Hepatocyte (in vitro differentiated cells): ENCODE measurements around the gene STAT5B. TPM values are rescaled to one million over a fixed set of nuclear protein-coding genes. Genes with fewer than 3 reads are reported as not detected.

Experiments used
- DNase-seq: peaks from one replicate; pipeline ENCODE4 v3.0.0-alpha.2; 2016; ENCODE audit warnings: low spot score
- H2AFZ ChIP-seq: fragments of 200-600 bp; sonication (generic); 2 replicates; pipeline ENCODE4 v1.6.0; 2016; ENCODE audit warnings: antibody characterized with exemption, mild to moderate bottlenecking
- H3K27ac ChIP-seq: fragments of 200-600 bp; sonication (generic); 2 replicates; pipeline ENCODE4 v1.5.1; 2016; ENCODE audit warnings: mild to moderate bottlenecking
- H3K27me3 ChIP-seq: fragments of 200-600 bp; sonication (generic); 2 replicates; pipeline ENCODE4 v1.6.1; 2016
- H3K36me3 ChIP-seq: fragments of 200-600 bp; sonication (generic); replicated peaks from 2 replicates; pipeline ENCODE4 v1.5.1; 2016; ENCODE audit warnings: low read depth; ENCODE audit not compliant: insufficient read depth
- H3K4me1 ChIP-seq: fragments of 200-600 bp; sonication (generic); 2 replicates; pipeline ENCODE4 v1.5.1; 2016; ENCODE audit warnings: mild to moderate bottlenecking, moderate library complexity; ENCODE audit not compliant: insufficient read depth
- H3K4me2 ChIP-seq: fragments of 200-600 bp; sonication (generic); 2 replicates; pipeline ENCODE4 v1.6.0; 2016
- H3K4me3 ChIP-seq: fragments of 200-600 bp; sonication (generic); 2 replicates; pipeline ENCODE4 v1.5.1; 2016; ENCODE audit warnings: mild to moderate bottlenecking
- H3K79me2 ChIP-seq: fragments of 200-600 bp; sonication (generic); 2 replicates; pipeline ENCODE4 v1.6.0; 2017; ENCODE audit warnings: mild to moderate bottlenecking
- H3K9me2 ChIP-seq: fragments of 200-600 bp; sonication (generic); replicated peaks from 2 replicates; pipeline ENCODE4 v1.6.0; 2017; ENCODE audit warnings: mild to moderate bottlenecking; ENCODE audit not compliant: insufficient read depth
- H3K9me3 ChIP-seq: fragments of 200-600 bp; sonication (generic); 2 replicates; pipeline ENCODE4 v1.5.1; 2016; ENCODE audit warnings: low read depth, mild to moderate bottlenecking
- H4K20me1 ChIP-seq: fragments of 200-600 bp; sonication (generic); 2 replicates; pipeline ENCODE4 v1.6.0; 2016; ENCODE audit warnings: mild to moderate bottlenecking; ENCODE audit not compliant: insufficient read depth, poor library complexity, severe bottlenecking
- EZH2 ChIP-seq: fragments of 200-600 bp; sonication (generic); IDR thresholded peaks from 2 replicates; pipeline ENCODE4 v1.6.1; 2016; ENCODE audit warnings: antibody characterized with exemption, mild to moderate bottlenecking, borderline replicate concordance
- EZH2phosphoT487 ChIP-seq: fragments of 200-600 bp; sonication (generic); IDR thresholded peaks from one replicate; pipeline ENCODE4 v1.6.1; 2018; ENCODE audit warnings: antibody characterized with exemption, mild to moderate bottlenecking, low read depth, moderate library complexity; ENCODE audit not compliant: unreplicated experiment, severe bottlenecking
- WGBS: methylation state at CpG from one replicate; pipeline ENCODE4 v1.1.6; 2016; ENCODE audit warnings: low lambda C conversion rate; ENCODE audit errors: missing lambda C conversion rate; 5-methylcytosine and 5-hydroxymethylcytosine counted together
- polyA plus RNA-seq: library from polyadenylated mRNA; unstranded; fragments of >200 nt; fragmentation: Nextera tagmentation; extraction: Ambion mirVana; gene quantifications from 2 replicates; pipeline ENCODE4 v1.2.1, GENCODE V29; 2016
- total RNA-seq: library from RNA; depleted of rRNA; stranded (reverse); fragments of >200 nt; gene quantifications from 2 replicates; pipeline ENCODE4 v1.2.3, GENCODE V29; 2014
- TF ChIP-seq, protein P1 (sequence below): fragments of 200-600 bp; sonication (generic); IDR thresholded peaks from 2 replicates; pipeline ENCODE4 v1.5.1; 2016; ENCODE audit warnings: antibody characterized with exemption, mild to moderate bottlenecking; ENCODE audit not compliant: poor library complexity

STAT5B gene
- total and polyA plus RNA-seq, 2 experiments from 2014 or later = 25.7 to 26.0 TPM

DNA sequence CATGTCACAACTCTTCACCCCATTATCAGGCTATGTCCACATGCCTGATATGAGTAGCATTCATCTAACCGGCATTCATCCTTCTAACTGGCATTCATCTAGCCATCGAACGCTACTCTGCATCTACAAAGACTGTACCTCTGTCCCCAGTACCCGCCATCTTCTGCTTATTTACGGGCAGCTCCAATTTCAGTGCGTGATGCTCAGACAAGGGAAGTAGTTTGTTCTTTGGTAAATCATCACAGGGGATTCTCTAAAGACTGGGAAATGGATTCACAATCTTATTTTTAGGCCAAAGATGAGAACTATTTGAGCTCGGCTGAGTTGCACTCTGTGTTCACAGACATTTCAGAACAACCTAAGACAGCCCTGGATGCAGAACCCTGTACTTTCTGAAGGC lies 39.4 kb downstream of the STAT5B start:
- no peaks in the 10 kb centered on the region for H3K9me2 ChIP-seq
- TF ChIP-seq EZH2phosphoT487 (no peak), EZH2 (no peak)
- TF ChIP-seq, protein P1, sequence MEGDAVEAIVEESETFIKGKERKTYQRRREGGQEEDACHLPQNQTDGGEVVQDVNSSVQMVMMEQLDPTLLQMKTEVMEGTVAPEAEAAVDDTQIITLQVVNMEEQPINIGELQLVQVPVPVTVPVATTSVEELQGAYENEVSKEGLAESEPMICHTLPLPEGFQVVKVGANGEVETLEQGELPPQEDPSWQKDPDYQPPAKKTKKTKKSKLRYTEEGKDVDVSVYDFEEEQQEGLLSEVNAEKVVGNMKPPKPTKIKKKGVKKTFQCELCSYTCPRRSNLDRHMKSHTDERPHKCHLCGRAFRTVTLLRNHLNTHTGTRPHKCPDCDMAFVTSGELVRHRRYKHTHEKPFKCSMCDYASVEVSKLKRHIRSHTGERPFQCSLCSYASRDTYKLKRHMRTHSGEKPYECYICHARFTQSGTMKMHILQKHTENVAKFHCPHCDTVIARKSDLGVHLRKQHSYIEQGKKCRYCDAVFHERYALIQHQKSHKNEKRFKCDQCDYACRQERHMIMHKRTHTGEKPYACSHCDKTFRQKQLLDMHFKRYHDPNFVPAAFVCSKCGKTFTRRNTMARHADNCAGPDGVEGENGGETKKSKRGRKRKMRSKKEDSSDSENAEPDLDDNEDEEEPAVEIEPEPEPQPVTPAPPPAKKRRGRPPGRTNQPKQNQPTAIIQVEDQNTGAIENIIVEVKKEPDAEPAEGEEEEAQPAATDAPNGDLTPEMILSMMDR = no peak
- H3K4me2 ChIP-seq = no peak overlapping the region
- DNase-seq = no peak
- H4K20me1 ChIP-seq = no peaks in the 10 kb centered on the region
- WGBS = 89% methylated on average over 7 of the region's 7 CpGs
- no peaks in the 10 kb centered on the region for H3K4me1 ChIP-seq
- no peaks in the 10 kb centered on the region for H3K27me3 ChIP-seq
- peaks cover 77% of the 10 kb centered on the region for H3K79me2 ChIP-seq
- no peak overlapping the region for H3K4me3 ChIP-seq
- no peak overlapping the region for H2AFZ ChIP-seq
- H3K27ac ChIP-seq = no peak overlapping the region
- H3K9me3 ChIP-seq = no peaks in the 10 kb centered on the region
- H3K36me3 ChIP-seq = no peaks in the 10 kb centered on the region

DNA sequence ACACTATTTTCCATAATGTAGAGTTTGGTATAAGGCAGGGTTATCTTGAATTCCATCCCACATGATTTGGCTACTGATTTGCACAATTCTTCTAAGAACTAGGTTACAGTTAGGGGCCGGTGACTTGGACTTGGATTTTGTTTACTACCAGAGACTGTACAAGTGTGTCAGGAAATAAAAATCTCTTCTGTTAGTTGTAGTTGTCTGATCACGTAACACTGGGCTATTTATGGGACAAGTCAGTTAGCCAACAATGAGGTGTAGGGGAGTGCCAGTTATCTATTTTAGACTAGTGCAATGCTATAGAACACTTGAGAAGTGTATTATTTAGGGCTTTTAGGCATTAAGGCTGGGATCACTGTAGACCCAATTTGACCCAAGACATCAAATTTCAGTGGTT lies 42.2 kb downstream of the STAT5B start:
- no peaks in the 10 kb centered on the region for H4K20me1 ChIP-seq
- no peaks in the 10 kb centered on the region for H3K36me3 ChIP-seq
- H3K4me1 ChIP-seq = no peaks in the 10 kb centered on the region
- H3K27me3 ChIP-seq = no peaks in the 10 kb centered on the region
- H3K9me3 ChIP-seq = no peaks in the 10 kb centered on the region
- WGBS = 93% methylated on average over 2 of the region's 2 CpGs
- peaks cover 67% of the 10 kb centered on the region for H3K79me2 ChIP-seq
- TF ChIP-seq, protein P1 = no peak
- TF ChIP-seq EZH2phosphoT487 (no peak), EZH2 (no peak)
- no peaks in the 10 kb centered on the region for H3K9me2 ChIP-seq
- DNase-seq = no peak
- no peak overlapping the region for H2AFZ ChIP-seq
- H3K27ac ChIP-seq = no peak overlapping the region
- H3K4me3 ChIP-seq = no peak overlapping the region
- H3K4me2 ChIP-seq = no peak overlapping the region

GRCh38 chr17:42233156-42233555 lies 43.0 kb downstream of the STAT5B start:
- H3K36me3 ChIP-seq = no peaks in the 10 kb centered on the region
- H3K9me3 ChIP-seq = no peaks in the 10 kb centered on the region
- no peak overlapping the region for H2AFZ ChIP-seq
- no peak overlapping the region for H3K4me3 ChIP-seq
- H3K4me1 ChIP-seq = no peaks in the 10 kb centered on the region
- H3K9me2 ChIP-seq = no peaks in the 10 kb centered on the region
- no peak overlapping the region for H3K27ac ChIP-seq
- no peak for TF ChIP-seq EZH2phosphoT487
- TF ChIP-seq, protein P1 = no peak
- TF ChIP-seq EZH2 = no peak
- DNase-seq = no peak
- H3K27me3 ChIP-seq = no peaks in the 10 kb centered on the region
- 96% methylated on average over 5 of the region's 5 CpGs for WGBS
- H4K20me1 ChIP-seq = no peaks in the 10 kb centered on the region
- H3K4me2 ChIP-seq = no peak overlapping the region
- H3K79me2 ChIP-seq = peaks cover 62% of the 10 kb centered on the region

DNA sequence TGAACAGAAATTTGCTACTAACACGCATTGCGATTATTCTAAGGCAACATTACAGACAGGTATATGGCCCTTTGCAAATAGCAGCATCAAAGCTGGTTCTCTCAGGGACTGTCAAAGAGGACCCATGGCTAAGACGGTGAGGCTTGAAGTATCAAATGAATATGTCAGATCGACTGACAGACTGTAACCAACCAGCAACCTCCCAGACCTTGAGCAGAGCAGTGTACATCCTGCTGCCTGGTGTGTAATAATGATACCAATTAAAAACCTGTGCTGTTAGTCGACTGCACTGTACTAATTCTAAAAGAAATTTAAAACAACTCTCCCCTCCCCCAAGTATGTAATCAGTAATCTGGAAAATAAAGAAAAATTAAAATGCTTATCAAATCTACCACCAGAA lies 46.0 kb downstream of the STAT5B start:
- Histone ChIP-seq H3K4me3 (no peak overlapping the region), H3K4me1 (no peaks in the 10 kb centered on the region), H3K9me2 (no peaks in the 10 kb centered on the region), H2AFZ (no peak overlapping the region), H3K36me3 (no peaks in the 10 kb centered on the region), H4K20me1 (no peaks in the 10 kb centered on the region), H3K79me2 (peaks cover 36% of the 10 kb centered on the region), H3K27me3 (no peaks in the 10 kb centered on the region), H3K9me3 (no peaks in the 10 kb centered on the region), H3K27ac (no peak overlapping the region), H3K4me2 (no peak overlapping the region)
- DNase-seq = no peak
- 91% methylated on average over 5 of the region's 5 CpGs for WGBS
- TF ChIP-seq EZH2 (no peak), EZH2phosphoT487 (no peak)
- TF ChIP-seq, protein P1 = no peak
